BE2C (cell line): ENCODE measurements around the gene KIF3B.

Experiments
- DNase-seq: peaks from one replicate; pipeline ENCODE4 v3.0.0-alpha.2; 2020
- H3K27me3 ChIP-seq: fragments of 250-450 bp; sonication (Bioruptor Pico); 2 replicates; pipeline ENCODE4 v1.5.1; 2020; ENCODE audit warnings: mild to moderate bottlenecking
- H3K36me3 ChIP-seq: fragments of 250-450 bp; sonication (Bioruptor Pico); 2 replicates; pipeline ENCODE4 v1.5.1; 2020; ENCODE audit warnings: mild to moderate bottlenecking
- H3K4me1 ChIP-seq: fragments of 250-450 bp; sonication (Bioruptor Pico); 2 replicates; pipeline ENCODE4 v1.5.1; 2020
- H3K4me3 ChIP-seq: 2 replicates; pipeline ENCODE4 v1.5.1; 2011; ENCODE audit warnings: low read depth, low read length
- H3K9me3 ChIP-seq: fragments of 250-450 bp; sonication (Bioruptor Pico); 2 replicates; pipeline ENCODE4 v1.5.1; 2020
- CTCF ChIP-seq: IDR thresholded peaks from 2 replicates; pipeline ENCODE4 v1.5.1; 2012; ENCODE audit warnings: mild to moderate bottlenecking, low read depth, low read length

KIF3B gene

GRCh38 chr20:32236048-32236533 is 41.4 kb upstream of the KIF3B start:
- Histone ChIP-seq H3K27me3 (no peaks in the 10 kb centered on the region), H3K9me3 (no peaks in the 10 kb centered on the region), H3K4me1 (peaks cover 9% of the 10 kb centered on the region; the same call in 1 of the 2 replicates), H3K36me3 (peaks cover 49% of the 10 kb centered on the region), H3K4me3 (no peak overlapping the region)
- no peak for TF ChIP-seq CTCF
- no peak for DNase-seq

GRCh38 chr20:32236819-32237218 is 40.6 kb upstream of the KIF3B start:
- no peaks in the 10 kb centered on the region for H3K27me3 ChIP-seq
- H3K9me3 ChIP-seq: no peaks in the 10 kb centered on the region
- peaks cover 41% of the 10 kb centered on the region for H3K36me3 ChIP-seq
- no peak for DNase-seq
- H3K4me3 ChIP-seq: no peak overlapping the region
- H3K4me1 ChIP-seq: peaks cover 9% of the 10 kb centered on the region; the same call in 1 of the 2 replicates
- TF ChIP-seq CTCF: no peak

DNA sequence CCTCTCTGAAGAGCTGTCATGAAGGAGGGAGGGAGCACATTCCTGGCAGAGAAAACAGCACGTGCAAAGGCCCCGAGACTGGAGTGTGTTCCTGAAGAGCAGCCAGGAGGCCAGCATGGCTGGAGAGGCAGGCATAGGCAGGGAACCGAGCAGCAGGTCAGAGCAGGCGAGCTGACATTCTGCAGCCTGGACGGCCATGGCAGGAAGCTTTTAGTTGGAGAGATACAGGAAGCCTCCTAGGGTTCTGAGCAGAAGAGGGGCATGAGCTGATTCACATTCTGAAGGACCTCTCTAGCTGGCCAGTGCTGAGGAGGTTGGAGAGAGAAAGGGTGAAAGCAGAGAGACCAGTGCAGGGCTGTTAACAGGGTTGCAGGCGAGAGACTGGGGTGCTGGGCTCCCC is 40.0 kb upstream of the KIF3B start:
- H3K27me3 ChIP-seq: no peaks in the 10 kb centered on the region
- H3K4me1 ChIP-seq: peaks cover 9% of the 10 kb centered on the region; the same call in 1 of the 2 replicates
- no peak for TF ChIP-seq CTCF
- no peak for DNase-seq
- H3K9me3 ChIP-seq: no peaks in the 10 kb centered on the region
- peaks cover 35% of the 10 kb centered on the region for H3K36me3 ChIP-seq
- H3K4me3 ChIP-seq: no peak overlapping the region

- H3K9me3 ChIP-seq: no peaks in the 10 kb centered on the region
- DNase-seq: no peak
- H3K27me3 ChIP-seq: no peaks in the 10 kb centered on the region
- no peak for TF ChIP-seq CTCF
- H3K36me3 ChIP-seq: peaks cover 22% of the 10 kb centered on the region
- no peak overlapping the region for H3K4me3 ChIP-seq
- peaks cover 9% of the 10 kb centered on the region; the same call in 1 of the 2 replicates for H3K4me1 ChIP-seq
Observed at GRCh38 chr20:32238483-32239425, 38.7 kb upstream of the KIF3B start.

GRCh38 chr20:32240205-32240604 is 37.2 kb upstream of the KIF3B start:
- Histone ChIP-seq H3K4me3 (no peak overlapping the region), H3K36me3 (peaks cover 18% of the 10 kb centered on the region; the same call in 1 of the 2 replicates), H3K27me3 (no peaks in the 10 kb centered on the region), H3K9me3 (no peaks in the 10 kb centered on the region), H3K4me1 (peaks cover 9% of the 10 kb centered on the region; the same call in 1 of the 2 replicates)
- peak; percentile 39 for TF ChIP-seq CTCF
- DNase-seq: no peak

DNA sequence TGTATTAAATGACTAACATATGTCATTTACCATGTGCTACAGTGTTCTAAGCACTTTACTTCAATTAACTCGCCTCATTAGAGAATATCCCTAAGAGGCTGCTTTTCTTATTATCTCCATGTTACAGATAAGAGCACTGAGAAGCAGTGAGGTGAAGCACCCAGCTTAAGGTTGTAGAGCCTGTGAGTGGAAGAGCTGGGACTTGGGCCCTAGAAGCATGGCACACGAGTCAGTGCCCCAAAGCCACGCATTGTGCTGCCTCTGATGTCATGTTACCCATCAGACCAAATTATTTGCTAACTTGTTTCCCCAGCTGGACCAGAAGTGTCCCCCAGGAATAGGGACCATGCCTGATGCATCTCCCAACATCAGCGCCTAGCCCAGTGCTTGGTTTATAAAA is 35.6 kb upstream of the KIF3B start:
- DNase-seq: no peak
- no peak overlapping the region for H3K4me3 ChIP-seq
- no peak for TF ChIP-seq CTCF
- H3K27me3 ChIP-seq: no peaks in the 10 kb centered on the region
- H3K4me1 ChIP-seq: peaks cover 8% of the 10 kb centered on the region; the same call in 1 of the 2 replicates
- no peaks in the 10 kb centered on the region for H3K9me3 ChIP-seq
- 0 out of 2 replicates have a peak, but pooled peaks cover 4% of the 10 kb centered on the region for H3K36me3 ChIP-seq
